ENCODE measurements around the gene RIMKLA.

RIMKLA gene

GRCh38 chr1:42453386-42453785, 72.8 kb downstream of the RIMKLA start:
- no peak overlapping the region for H3K27ac ChIP-seq (ENCODE audit: low read depth, low read length, poor library complexity, severe bottlenecking)
- H3K4me2 ChIP-seq (ENCODE audit: low read length): no peak overlapping the region
- H3K9me3 ChIP-seq (ENCODE audit: low read length): no peaks in the 10 kb centered on the region
- H3K4me3 ChIP-seq (ENCODE audit: low read depth, low read length, poor library complexity, severe bottlenecking): no peak overlapping the region
- H3K79me2 ChIP-seq (ENCODE audit: insufficient read depth, low read length): no peaks in the 10 kb centered on the region
- H2AFZ ChIP-seq (ENCODE audit: low read length): no peak overlapping the region
- no peak overlapping the region for H3K9ac ChIP-seq (ENCODE audit: low read length)
- H3K36me3 ChIP-seq (ENCODE audit: insufficient read depth, low read length): peaks cover 7% of the 10 kb centered on the region
- no peaks in the 10 kb centered on the region for H3K27me3 ChIP-seq (ENCODE audit: insufficient read depth, low read length)
- no peak for TF ChIP-seq CTCF (IDR thresholded peaks at IDR 0.05; ENCODE audit: low read length)
- TF ChIP-seq EZH2 (IDR thresholded peaks at IDR 0.05; ENCODE audit: borderline replicate concordance, low read length): no peak
- H3K9me2 ChIP-seq (ENCODE audit: low read depth, low read length): no peaks in the 10 kb centered on the region
- H3F3A ChIP-seq (ENCODE audit: insufficient read depth, low read length): no peaks in the 10 kb centered on the region
- H3K4me1 ChIP-seq (ENCODE audit: insufficient read depth, low read length, severe bottlenecking): peaks cover 24% of the 10 kb centered on the region
- H4K20me1 ChIP-seq (ENCODE audit: insufficient read depth, low read length): no peaks in the 10 kb centered on the region

GRCh38 chr1:42454403-42454802, 73.8 kb downstream of the RIMKLA start:
- H3F3A ChIP-seq (ENCODE audit: insufficient read depth, low read length): no peaks in the 10 kb centered on the region
- TF ChIP-seq EZH2 (IDR thresholded peaks at IDR 0.05; ENCODE audit: borderline replicate concordance, low read length) (no peak), CTCF (IDR thresholded peaks at IDR 0.05; ENCODE audit: low read length) (no peak)
- no peaks in the 10 kb centered on the region for H4K20me1 ChIP-seq (ENCODE audit: insufficient read depth, low read length)
- no peak overlapping the region for H3K4me2 ChIP-seq (ENCODE audit: low read length)
- H3K36me3 ChIP-seq (ENCODE audit: insufficient read depth, low read length): peaks cover 15% of the 10 kb centered on the region
- no peaks in the 10 kb centered on the region for H3K9me2 ChIP-seq (ENCODE audit: low read depth, low read length)
- H3K27me3 ChIP-seq (ENCODE audit: insufficient read depth, low read length): no peaks in the 10 kb centered on the region
- H3K27ac ChIP-seq (ENCODE audit: low read depth, low read length, poor library complexity, severe bottlenecking): no peak overlapping the region
- no peaks in the 10 kb centered on the region for H3K79me2 ChIP-seq (ENCODE audit: insufficient read depth, low read length)
- no peaks in the 10 kb centered on the region for H3K9me3 ChIP-seq (ENCODE audit: low read length)
- H3K4me1 ChIP-seq (ENCODE audit: insufficient read depth, low read length, severe bottlenecking): peaks cover 25% of the 10 kb centered on the region
- H2AFZ ChIP-seq (ENCODE audit: low read length): no peak overlapping the region
- H3K9ac ChIP-seq (ENCODE audit: low read length): no peak overlapping the region
- no peak overlapping the region for H3K4me3 ChIP-seq (ENCODE audit: low read depth, low read length, poor library complexity, severe bottlenecking)

DNA sequence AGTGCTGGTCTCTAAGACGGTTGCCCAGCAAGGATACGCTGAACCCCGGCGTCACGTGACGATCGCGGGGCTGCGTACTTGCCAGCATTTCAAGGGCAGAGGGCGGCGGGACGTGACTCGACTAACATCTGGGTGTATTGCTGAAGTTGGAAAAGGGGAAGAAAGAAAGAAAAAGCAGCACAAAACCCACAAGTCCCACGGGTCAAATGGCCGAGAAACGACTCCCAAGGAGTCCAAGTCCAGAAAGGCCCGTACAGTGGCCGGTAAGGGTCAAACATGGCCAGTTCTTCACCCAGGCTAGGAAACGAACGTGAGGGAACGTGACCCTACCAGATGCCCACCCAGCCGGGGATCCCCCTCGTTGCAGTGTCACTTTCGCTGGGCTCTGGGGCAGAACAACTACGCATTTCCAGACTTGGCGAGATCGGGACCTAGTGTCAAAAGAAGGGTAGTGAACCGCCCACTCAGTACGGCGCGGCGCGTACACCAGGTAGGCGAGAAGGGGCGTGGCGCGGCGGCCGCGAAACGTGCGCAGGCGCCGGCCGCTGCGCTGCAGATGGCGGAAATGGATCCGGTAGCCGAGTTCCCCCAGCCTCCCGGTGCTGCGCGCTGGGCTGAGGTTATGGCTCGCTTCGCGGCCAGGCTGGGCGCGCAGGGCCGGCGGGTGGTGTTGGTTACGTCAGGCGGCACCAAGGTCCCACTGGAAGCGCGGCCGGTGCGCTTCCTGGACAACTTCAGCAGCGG, 75.6 kb downstream of the RIMKLA start, which contains the start of the genes PPCS and ZMYND12:
Gene PPCS, plus strand, starts transcription at position 534 of the 744 bp plus-strand sequence. Its CDS starts 23 bp downstream, at position 557.
Gene ZMYND12, minus strand, starts transcription at position 13 of the 744 bp plus-strand sequence. CDS start 25 bp downstream, outside the sequence.
- peak within 1 kb of the TSS; percentile 96 for H3K9ac ChIP-seq (ENCODE audit: low read length)
- H4K20me1 ChIP-seq (ENCODE audit: insufficient read depth, low read length): no peaks in the 10 kb centered on the region
- H3K27me3 ChIP-seq (ENCODE audit: insufficient read depth, low read length): no peaks in the 10 kb centered on the region
- peaks cover 25% of the 10 kb centered on the region for H3K4me1 ChIP-seq (ENCODE audit: insufficient read depth, low read length, severe bottlenecking)
- H3K36me3 ChIP-seq (ENCODE audit: insufficient read depth, low read length): peaks cover 30% of the 10 kb centered on the region
- H3K9me2 ChIP-seq (ENCODE audit: low read depth, low read length): no peaks in the 10 kb centered on the region
- H3K27ac ChIP-seq (ENCODE audit: low read depth, low read length, poor library complexity, severe bottlenecking): peak within 1 kb of the TSS; percentile 70
- H3K4me3 ChIP-seq (ENCODE audit: low read depth, low read length, poor library complexity, severe bottlenecking): peak within 1 kb of the TSS; percentile 91
- H3F3A ChIP-seq (ENCODE audit: insufficient read depth, low read length): no peaks in the 10 kb centered on the region
- peak within 1 kb of the TSS; percentile 94 for H3K4me2 ChIP-seq (ENCODE audit: low read length)
- no peak for TF ChIP-seq CTCF (IDR thresholded peaks at IDR 0.05; ENCODE audit: low read length)
- no peak for TF ChIP-seq EZH2 (IDR thresholded peaks at IDR 0.05; ENCODE audit: borderline replicate concordance, low read length)
- no peaks in the 10 kb centered on the region for H3K79me2 ChIP-seq (ENCODE audit: insufficient read depth, low read length)
- peak within 1 kb of the TSS; percentile 73 for H2AFZ ChIP-seq (ENCODE audit: low read length)
- H3K9me3 ChIP-seq (ENCODE audit: low read length): no peaks in the 10 kb centered on the region

All from OCI-LY1 (cell line).